Measurements from ENCODE around the gene ADAMTS3. TPM values are rescaled to one million over a fixed set of nuclear protein-coding genes. Genes with fewer than 3 reads are reported as not detected.
"Not testable (repeated sequence)": the region's sequence is repeated elsewhere in the genome, so short reads cannot be mapped to it uniquely, and the experiment has no call there.

The ADAMTS3 gene
- total RNA-seq, 1 experiment from 2014 or later = 0.19 TPM

GRCh38 chr4:72473434-72473900 lies 95.6 kb downstream of the ADAMTS3 start:
- peak; percentile 0 for DNase-seq (ENCODE audit: low spot score)

- no peak for DNase-seq (ENCODE audit: low spot score)
Measured at GRCh38 chr4:72471816-72472215, 97.2 kb downstream of the ADAMTS3 start.

GRCh38 chr4:72468904-72469502 lies 100.0 kb downstream of the ADAMTS3 start:
- DNase-seq (ENCODE audit: low spot score) = peak; percentile 1

GRCh38 chr4:72467633-72468032 lies 101.4 kb downstream of the ADAMTS3 start:
- no peak for DNase-seq (ENCODE audit: low spot score)

GRCh38 chr4:72463724-72464123 lies 105.3 kb downstream of the ADAMTS3 start:
- no peak for DNase-seq (ENCODE audit: low spot score)

GRCh38 chr4:72457158-72457557 lies 111.9 kb downstream of the ADAMTS3 start:
- no peak for DNase-seq (ENCODE audit: low spot score)

GRCh38 chr4:72451349-72451748 lies 117.7 kb downstream of the ADAMTS3 start:
- DNase-seq (ENCODE audit: low spot score) = no peak

- no peak for DNase-seq (ENCODE audit: low spot score)
Measured at GRCh38 chr4:72449705-72450104, 119.3 kb downstream of the ADAMTS3 start.

GRCh38 chr4:72448231-72448630 lies 120.8 kb downstream of the ADAMTS3 start:
- no peak for DNase-seq (ENCODE audit: low spot score)

- DNase-seq (ENCODE audit: low spot score) = no peak
Measured at GRCh38 chr4:72446353-72447055, 122.5 kb downstream of the ADAMTS3 start.

GRCh38 chr4:72444092-72444491 lies 124.9 kb downstream of the ADAMTS3 start:
- no peak for DNase-seq (ENCODE audit: low spot score)

GRCh38 chr4:72442715-72443114 lies 126.3 kb downstream of the ADAMTS3 start:
- no peak for DNase-seq (ENCODE audit: low spot score)

GRCh38 chr4:72442147-72442546 lies 126.9 kb downstream of the ADAMTS3 start:
- DNase-seq (ENCODE audit: low spot score) = no peak

- DNase-seq (ENCODE audit: low spot score) = no peak
Measured at GRCh38 chr4:72440386-72440785, 128.6 kb downstream of the ADAMTS3 start.

GRCh38 chr4:72432975-72433374 lies 136.0 kb downstream of the ADAMTS3 start:
- DNase-seq (ENCODE audit: low spot score) = no peak

GRCh38 chr4:72432282-72432681 lies 136.7 kb downstream of the ADAMTS3 start:
- DNase-seq (ENCODE audit: low spot score) = no peak

- DNase-seq (ENCODE audit: low spot score) = no peak
Measured at GRCh38 chr4:72430988-72431387, 138.0 kb downstream of the ADAMTS3 start.

GRCh38 chr4:72430050-72430449 lies 139.0 kb downstream of the ADAMTS3 start:
- DNase-seq (ENCODE audit: low spot score) = peak; percentile 23

GRCh38 chr4:72429397-72429889 lies 139.6 kb downstream of the ADAMTS3 start:
- no peak for DNase-seq (ENCODE audit: low spot score)

GRCh38 chr4:72427057-72427456 lies 142.0 kb downstream of the ADAMTS3 start:
- DNase-seq (ENCODE audit: low spot score) = no peak

GRCh38 chr4:72425908-72426307 lies 143.1 kb downstream of the ADAMTS3 start:
- not testable (repeated sequence) for DNase-seq (ENCODE audit: low spot score)

GRCh38 chr4:72424006-72424405 lies 145.0 kb downstream of the ADAMTS3 start:
- no peak for DNase-seq (ENCODE audit: low spot score)

GRCh38 chr4:72422416-72422815 lies 146.6 kb downstream of the ADAMTS3 start:
- no peak for DNase-seq (ENCODE audit: low spot score)
